Trophoblast cell (in vitro differentiated cells and primary cell): ENCODE measurements around the gene RASA3.

Source experiments
- DNase-seq, 2 donors: peaks; one replicate each; pipeline ENCODE4 v3.0.0-alpha.2; 2016
- H2AFZ ChIP-seq: 2 replicates; pipeline ENCODE4 v1.6.1; 2013; ENCODE audit warnings: low read length, moderate library complexity, mild to moderate bottlenecking; ENCODE audit not compliant: insufficient read depth, poor library complexity
- H2AK5ac ChIP-seq: 2 replicates; pipeline ENCODE4 v1.6.1; 2013; ENCODE audit warnings: mild to moderate bottlenecking, low read length
- H2BK120ac ChIP-seq: 2 replicates; pipeline ENCODE4 v1.6.1; 2013; ENCODE audit warnings: low read length, mild to moderate bottlenecking, moderate library complexity; ENCODE audit not compliant: insufficient read depth, poor library complexity
- H2BK12ac ChIP-seq: 2 replicates; pipeline ENCODE4 v1.6.1; 2013; ENCODE audit warnings: mild to moderate bottlenecking, low read length, moderate library complexity
- H2BK5ac ChIP-seq: 2 replicates; pipeline ENCODE4 v1.6.1; 2013; ENCODE audit warnings: low read length, low read depth, moderate library complexity, mild to moderate bottlenecking; ENCODE audit not compliant: poor library complexity
- H3K14ac ChIP-seq: 2 replicates; pipeline ENCODE4 v1.6.1; 2013; ENCODE audit warnings: mild to moderate bottlenecking, low read length
- H3K18ac ChIP-seq: 2 replicates; pipeline ENCODE4 v1.6.1; 2013; ENCODE audit warnings: mild to moderate bottlenecking, low read length
- H3K23ac ChIP-seq: 2 replicates; pipeline ENCODE4 v1.6.1; 2013; ENCODE audit warnings: low read length
- H3K27ac ChIP-seq: 2 replicates; pipeline ENCODE4 v1.5.1; 2013; ENCODE audit warnings: low read depth, mild to moderate bottlenecking, inconsistent platforms, low read length, moderate library complexity
- H3K27me3 ChIP-seq: 2 replicates; pipeline ENCODE4 v1.6.1; 2013; ENCODE audit warnings: inconsistent platforms, mild to moderate bottlenecking, low read length, moderate library complexity; ENCODE audit not compliant: insufficient read depth
- H3K36me3 ChIP-seq, 2 experiments: 1 replicate in 1 of 2; 2 replicates in 1 of 2; pipeline ENCODE4 v1.6.1; 2013; ENCODE audit warnings: low read length in 2 of 2, mild to moderate bottlenecking in 2 of 2, moderate library complexity in 1 of 2; ENCODE audit not compliant: insufficient read depth in 2 of 2, control insufficient read depth in 1 of 2
- H3K4ac ChIP-seq: 2 replicates; pipeline ENCODE4 v1.6.1; 2013; ENCODE audit warnings: low read depth, mild to moderate bottlenecking, low read length, moderate library complexity
- H3K4me1 ChIP-seq, 2 experiments: 1 replicate in 1 of 2; 2 replicates in 1 of 2; pipeline ENCODE4 v1.6.1; 2013; ENCODE audit warnings: low read length in 2 of 2, mild to moderate bottlenecking in 2 of 2, moderate library complexity in 1 of 2; ENCODE audit not compliant: insufficient read depth in 2 of 2, control insufficient read depth in 1 of 2
- H3K4me2 ChIP-seq: 2 replicates; pipeline ENCODE4 v1.6.1; 2013; ENCODE audit warnings: inconsistent platforms, mild to moderate bottlenecking, low read length, moderate library complexity
- H3K4me3 ChIP-seq: 2 replicates; pipeline ENCODE4 v1.5.1; 2013; ENCODE audit warnings: mild to moderate bottlenecking, low read depth, low read length, inconsistent platforms
- H3K79me1 ChIP-seq: one replicate; pipeline ENCODE4 v1.6.1; 2013; ENCODE audit warnings: low read length
- H3K79me2 ChIP-seq: 2 replicates; pipeline ENCODE4 v1.6.1; 2013; ENCODE audit warnings: low read length, mild to moderate bottlenecking; ENCODE audit not compliant: control insufficient read depth, insufficient read depth, poor library complexity
- H3K9ac ChIP-seq: 2 replicates; pipeline ENCODE4 v1.6.1; 2013; ENCODE audit warnings: mild to moderate bottlenecking, low read length
- H3K9me3 ChIP-seq: 2 replicates; pipeline ENCODE4 v1.6.1; 2013; ENCODE audit warnings: low read depth, mild to moderate bottlenecking, control low read depth, inconsistent platforms, low read length; ENCODE audit not compliant: insufficient read depth
- H4K12ac ChIP-seq: 2 replicates; pipeline ENCODE4 v1.6.1; 2013; ENCODE audit warnings: low read depth, mild to moderate bottlenecking, low read length, moderate library complexity
- H4K8ac ChIP-seq: 2 replicates; pipeline ENCODE4 v1.6.1; 2013; ENCODE audit warnings: low read depth, mild to moderate bottlenecking, low read length, moderate library complexity
- H4K91ac ChIP-seq: one replicate; pipeline ENCODE4 v1.6.1; 2013; ENCODE audit warnings: low read depth, mild to moderate bottlenecking, low read length, moderate library complexity
- WGBS: extraction: QIAGEN DNeasy Blood & Tissue Kit; methylation state at CpG from one replicate; pipeline ENCODE4 v1.1.7; 2013; ENCODE audit warnings: missing lambda C conversion rate; ENCODE audit not compliant: insufficient read length, insufficient coverage; ENCODE audit errors: extremely low coverage; 5-methylcytosine and 5-hydroxymethylcytosine counted together

The RASA3 gene

DNA sequence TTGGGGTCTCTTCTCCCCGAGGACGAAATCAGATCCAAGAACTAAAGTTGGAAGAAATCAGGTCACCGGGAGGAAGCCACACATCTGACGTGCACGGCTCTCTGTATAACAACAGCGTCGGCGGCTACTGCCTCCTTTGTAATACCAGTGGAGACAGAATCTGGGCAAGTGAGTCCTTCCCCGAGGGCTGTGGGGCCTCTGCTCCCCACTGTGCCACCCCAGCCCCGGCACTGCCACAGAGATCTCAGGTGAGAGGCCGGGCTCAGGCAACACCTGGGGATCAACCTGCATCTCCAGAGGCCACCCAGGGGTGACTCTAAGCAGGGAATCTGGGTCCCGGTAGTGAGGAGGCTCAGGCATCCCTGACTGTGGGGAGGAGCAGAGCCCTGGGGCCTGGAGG lies 124.9 kb downstream of the RASA3 start:
- H4K91ac ChIP-seq, result no peak overlapping the region
- no peaks in the 10 kb centered on the region for H3K27me3 ChIP-seq
- H3K79me1 ChIP-seq, result no peaks in the 10 kb centered on the region
- no peak overlapping the region for H2BK5ac ChIP-seq
- no peak overlapping the region for H4K8ac ChIP-seq
- H3K23ac ChIP-seq, result no peak overlapping the region
- no peak overlapping the region for H3K18ac ChIP-seq
- no peaks in the 10 kb centered on the region for H3K4me1 ChIP-seq
- H3K9ac ChIP-seq, result no peak overlapping the region
- H3K79me2 ChIP-seq, result no peaks in the 10 kb centered on the region
- H3K36me3 ChIP-seq, result peaks cover 26 to 47% of the 10 kb centered on the region in 2 experiments
- H2AK5ac ChIP-seq, result no peak overlapping the region
- no peak overlapping the region for H2BK120ac ChIP-seq
- no peak overlapping the region for H3K14ac ChIP-seq
- H3K27ac ChIP-seq, result no peak overlapping the region
- H3K4me3 ChIP-seq, result no peak overlapping the region
- no peak overlapping the region for H3K4ac ChIP-seq
- peaks cover 8% of the 10 kb centered on the region for H3K9me3 ChIP-seq
- H3K4me2 ChIP-seq, result no peak overlapping the region
- WGBS, result no CpG with 5 or more reads among the region's 12 CpGs
- no peak overlapping the region for H4K12ac ChIP-seq
- no peak overlapping the region for H2BK12ac ChIP-seq
- H2AFZ ChIP-seq, result no peak overlapping the region
- no peak for DNase-seq

- peaks cover 5% of the 10 kb centered on the region for H3K9me3 ChIP-seq
- H3K14ac ChIP-seq, result no peak overlapping the region
- H4K12ac ChIP-seq, result no peak overlapping the region
- no peaks in the 10 kb centered on the region for H3K79me2 ChIP-seq
- no peak overlapping the region for H3K23ac ChIP-seq
- H3K4me2 ChIP-seq, result no peak overlapping the region
- H3K79me1 ChIP-seq, result no peaks in the 10 kb centered on the region
- no peak overlapping the region for H3K4ac ChIP-seq
- no peak overlapping the region for H3K27ac ChIP-seq
- H2AK5ac ChIP-seq, result no peak overlapping the region
- no peak overlapping the region for H3K9ac ChIP-seq
- DNase-seq, result no peak
- no peak overlapping the region for H2AFZ ChIP-seq
- no peak overlapping the region for H3K4me3 ChIP-seq
- no peak overlapping the region for H3K18ac ChIP-seq
- no peak overlapping the region for H4K91ac ChIP-seq
- peaks cover 25 to 46% of the 10 kb centered on the region in 2 experiments for H3K36me3 ChIP-seq
- H3K4me1 ChIP-seq, result no peaks in the 10 kb centered on the region
- H2BK5ac ChIP-seq, result no peak overlapping the region
- H3K27me3 ChIP-seq, result no peaks in the 10 kb centered on the region
- no peak overlapping the region for H4K8ac ChIP-seq
- WGBS, result no CpG with 5 or more reads among the region's 15 CpGs
- no peak overlapping the region for H2BK120ac ChIP-seq
- H2BK12ac ChIP-seq, result no peak overlapping the region
These were observed 127.2 kb downstream of the RASA3 start for GRCh38 chr13:114005206-114005724.

DNA sequence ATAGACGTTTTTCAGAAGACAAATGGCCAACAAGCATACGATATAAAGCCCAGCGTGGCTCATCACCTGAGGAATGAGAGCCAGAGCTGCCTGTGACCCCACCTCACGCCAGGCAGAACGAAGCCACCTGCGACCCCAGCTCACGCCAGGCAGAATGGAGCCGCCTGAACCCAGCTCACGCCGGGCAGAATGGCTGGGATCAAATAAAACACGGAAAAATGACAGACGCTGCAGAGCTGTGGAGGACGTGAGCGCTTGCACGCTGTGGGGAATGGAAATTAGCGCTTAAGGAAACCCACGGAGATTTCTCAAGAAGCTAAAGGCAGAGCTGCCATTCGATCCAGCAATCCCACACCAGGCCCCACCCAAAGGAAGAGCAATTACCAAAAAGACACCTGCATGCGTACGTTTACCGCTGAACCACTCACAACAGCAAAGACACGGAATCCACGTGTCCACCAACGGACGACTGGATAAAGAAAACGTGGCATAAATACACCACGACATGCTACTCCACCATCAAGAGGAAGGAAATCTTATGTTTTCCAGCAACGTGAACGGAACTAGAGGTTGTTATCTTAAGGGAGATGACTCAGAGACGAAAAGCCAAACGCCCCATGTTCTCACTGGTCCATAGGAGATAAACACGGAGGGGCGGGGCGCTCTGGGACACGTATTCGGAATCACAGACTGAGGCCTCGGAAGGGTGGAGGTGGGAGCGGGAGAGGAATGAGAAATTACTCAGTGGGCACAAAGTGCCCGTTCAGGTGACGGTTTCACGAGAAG lies 127.8 kb downstream of the RASA3 start:
- Histone ChIP-seq H3K36me3 (peaks cover 18 to 41% of the 10 kb centered on the region in 2 experiments), H2BK12ac (no peak overlapping the region), H3K9me3 (peaks cover 5% of the 10 kb centered on the region), H4K91ac (no peak overlapping the region), H3K4me1 (no peaks in the 10 kb centered on the region), H4K12ac (no peak overlapping the region), H3K18ac (no peak overlapping the region), H2AFZ (no peak overlapping the region), H3K79me2 (no peaks in the 10 kb centered on the region), H3K79me1 (no peaks in the 10 kb centered on the region), H3K4ac (no peak overlapping the region), H3K14ac (no peak overlapping the region), H3K9ac (no peak overlapping the region), H3K27me3 (no peaks in the 10 kb centered on the region), H2AK5ac (no peak overlapping the region), H4K8ac (no peak overlapping the region), H3K4me3 (no peak overlapping the region), H3K4me2 (no peak overlapping the region), H2BK120ac (no peak overlapping the region), H3K23ac (no peak overlapping the region), H3K27ac (no peak overlapping the region), H2BK5ac (no peak overlapping the region)
- no peak for DNase-seq
- WGBS, result no CpG with 5 or more reads among the region's 41 CpGs

GRCh38 chr13:114002771-114003321 lies 129.6 kb downstream of the RASA3 start:
- no peak overlapping the region for H2BK12ac ChIP-seq
- no peak overlapping the region for H2BK120ac ChIP-seq
- peaks cover 4% of the 10 kb centered on the region for H3K9me3 ChIP-seq
- H2BK5ac ChIP-seq, result no peak overlapping the region
- H4K8ac ChIP-seq, result no peak overlapping the region
- WGBS, result no CpG with 5 or more reads among the region's 24 CpGs
- H3K27ac ChIP-seq, result no peak overlapping the region
- no peak overlapping the region for H3K14ac ChIP-seq
- H3K79me2 ChIP-seq, result no peaks in the 10 kb centered on the region
- no peak overlapping the region for H4K12ac ChIP-seq
- H3K27me3 ChIP-seq, result no peaks in the 10 kb centered on the region
- no peaks in the 10 kb centered on the region for H3K79me1 ChIP-seq
- peak overlapping the region; percentile 1 for H3K4me3 ChIP-seq
- no peak overlapping the region for H3K18ac ChIP-seq
- no peak overlapping the region for H4K91ac ChIP-seq
- peaks cover 12 to 44% of the 10 kb centered on the region in 2 experiments for H3K36me3 ChIP-seq
- no peak overlapping the region for H3K9ac ChIP-seq
- no peak overlapping the region for H3K23ac ChIP-seq
- H2AK5ac ChIP-seq, result no peak overlapping the region
- no peak overlapping the region for H3K4me2 ChIP-seq
- H2AFZ ChIP-seq, result no peak overlapping the region
- H3K4me1 ChIP-seq, result no peaks in the 10 kb centered on the region
- no peak overlapping the region for H3K4ac ChIP-seq
- DNase-seq, result no peak
